Activated naive CD8-positive, alpha-beta T cell treated with anti-CD3 and anti-CD28 coated beads, Interleukin-2, amount 50 U/mL, for 16 hours (primary cell): Measurements from ENCODE around the gene ELMO1.

Experiments used
- DNase-seq: peaks from one replicate; pipeline ENCODE4 v3.0.0-alpha.2; 2020; ENCODE audit warnings: low read depth, low spot score

The ELMO1 gene

GRCh38 chr7:37195388-37195787 lies 253.3 kb downstream of the ELMO1 start:
- no peak for DNase-seq

- DNase-seq: no peak
These were observed 253.7 kb downstream of the ELMO1 start for GRCh38 chr7:37194943-37195342.

GRCh38 chr7:37193775-37194135 lies 254.9 kb downstream of the ELMO1 start:
- no peak for DNase-seq

- no peak for DNase-seq
These were observed 255.4 kb downstream of the ELMO1 start for GRCh38 chr7:37193087-37193774.

GRCh38 chr7:37191797-37192196 lies 256.9 kb downstream of the ELMO1 start:
- no peak for DNase-seq

- DNase-seq: no peak
These were observed 261.5 kb downstream of the ELMO1 start for GRCh38 chr7:37187179-37187578.

- no peak for DNase-seq
These were observed 261.9 kb downstream of the ELMO1 start for GRCh38 chr7:37186753-37187152.

- no peak for DNase-seq
These were observed 267.1 kb downstream of the ELMO1 start for GRCh38 chr7:37181550-37181932.

GRCh38 chr7:37180828-37181549 lies 267.7 kb downstream of the ELMO1 start:
- DNase-seq: no peak

- no peak for DNase-seq
These were observed 272.6 kb downstream of the ELMO1 start for GRCh38 chr7:37176079-37176478.

GRCh38 chr7:37174460-37174859 lies 274.2 kb downstream of the ELMO1 start:
- no peak for DNase-seq

GRCh38 chr7:37173670-37174069 lies 275.0 kb downstream of the ELMO1 start:
- DNase-seq: no peak

GRCh38 chr7:37162106-37162505 lies 286.6 kb downstream of the ELMO1 start:
- no peak for DNase-seq

GRCh38 chr7:37160656-37161055 lies 288.0 kb downstream of the ELMO1 start:
- DNase-seq: no peak

GRCh38 chr7:37153376-37153775 lies 295.3 kb downstream of the ELMO1 start:
- no peak for DNase-seq

GRCh38 chr7:37151741-37152413 lies 296.8 kb downstream of the ELMO1 start:
- DNase-seq: no peak

- DNase-seq: no peak
These were observed 297.8 kb downstream of the ELMO1 start for GRCh38 chr7:37150856-37151255.

GRCh38 chr7:37150180-37150579 lies 298.5 kb downstream of the ELMO1 start:
- no peak for DNase-seq

- DNase-seq: no peak
These were observed 298.9 kb downstream of the ELMO1 start for GRCh38 chr7:37149773-37150124.

- DNase-seq: no peak
These were observed 299.5 kb downstream of the ELMO1 start for GRCh38 chr7:37149051-37149772.

- DNase-seq: no peak
These were observed 303.0 kb downstream of the ELMO1 start for GRCh38 chr7:37145682-37146081.

- DNase-seq: no peak
These were observed 304.2 kb downstream of the ELMO1 start for GRCh38 chr7:37144423-37144822.
